ENCODE data around the gene TMED9. TPM values are rescaled to one million over a fixed set of nuclear protein-coding genes. Genes with fewer than 3 reads are reported as not detected.

TMED9 gene
- total RNA-seq, 2 experiments from 2014 or later, result 118 to 120 TPM

GRCh38 chr5:177602458-177602830 lies 10.4 kb downstream of the TMED9 start:
- Mint-ChIP-seq H3K4me1 (ENCODE audit: low read depth) (peaks cover 43% of the 10 kb centered on the region), H3K9me3 (no peaks in the 10 kb centered on the region), H3K27me3 (no peaks in the 10 kb centered on the region), H3K4me3 (no peak overlapping the region), H3K27ac (no peak overlapping the region), H3K36me3 (ENCODE audit: low read depth) (peaks cover 13% of the 10 kb centered on the region)
- no peak for TF ChIP-seq CTCF (IDR thresholded peaks at IDR 0.05)
- DNase-seq (no peak), ATAC-seq (no peak)
- POLR2A ChIA-PET, result interaction anchor here (1.1 to 1.8 kb wide), 2 partner anchors 10 to 11 kb away, joined by 3 to 5 read pairs; partner anchors contain the start of gene TMED9
- intact Hi-C loops (cut with micrococcal nuclease), result no loop called here
- CTCF ChIA-PET, result no interaction called here

GRCh38 chr5:177603631-177604030 lies 11.6 kb downstream of the TMED9 start:
- H3K4me1 Mint-ChIP-seq (ENCODE audit: low read depth), result peaks cover 37% of the 10 kb centered on the region
- H3K4me3 Mint-ChIP-seq, result no peak overlapping the region
- POLR2A ChIA-PET, result interaction anchor here (1.8 kb wide), 1 partner anchor 11 kb away, joined by 5 read pairs; the partner anchor contains the start of gene TMED9
- no peak overlapping the region for H3K27ac Mint-ChIP-seq
- peaks cover 12% of the 10 kb centered on the region for H3K36me3 Mint-ChIP-seq (ENCODE audit: low read depth)
- intact Hi-C loops (cut with micrococcal nuclease), result no loop called here
- ATAC-seq (no peak), DNase-seq (no peak)
- CTCF ChIA-PET, result no interaction called here
- no peak for TF ChIP-seq CTCF (IDR thresholded peaks at IDR 0.05)
- no peaks in the 10 kb centered on the region for H3K9me3 Mint-ChIP-seq
- H3K27me3 Mint-ChIP-seq, result no peaks in the 10 kb centered on the region

- peaks cover 32% of the 10 kb centered on the region for H3K4me1 Mint-ChIP-seq (ENCODE audit: low read depth)
- no peak overlapping the region for H3K4me3 Mint-ChIP-seq
- no peaks in the 10 kb centered on the region for H3K9me3 Mint-ChIP-seq
- ATAC-seq (no peak), DNase-seq (no peak)
- ChIA-PET CTCF (no interaction called here), POLR2A (interaction anchor here (1.8 kb wide), 1 partner anchor 12 kb away, joined by 5 read pairs; the partner anchor contains the start of gene TMED9)
- TF ChIP-seq CTCF (IDR thresholded peaks at IDR 0.05), result no peak
- no peaks in the 10 kb centered on the region for H3K27me3 Mint-ChIP-seq
- intact Hi-C loops (cut with micrococcal nuclease), result no loop called here
- H3K27ac Mint-ChIP-seq, result no peak overlapping the region
- H3K36me3 Mint-ChIP-seq (ENCODE audit: low read depth), result peaks cover 14% of the 10 kb centered on the region
Measured at GRCh38 chr5:177604116-177604521, 12.1 kb downstream of the TMED9 start.

- H3K4me3 Mint-ChIP-seq, result no peak overlapping the region
- no peak overlapping the region for H3K27ac Mint-ChIP-seq
- ChIA-PET CTCF (no interaction called here), POLR2A (no interaction called here)
- H3K4me1 Mint-ChIP-seq (ENCODE audit: low read depth), result peaks cover 30% of the 10 kb centered on the region
- no peak for TF ChIP-seq CTCF (IDR thresholded peaks at IDR 0.05)
- H3K36me3 Mint-ChIP-seq (ENCODE audit: low read depth), result peaks cover 14% of the 10 kb centered on the region
- H3K9me3 Mint-ChIP-seq, result no peaks in the 10 kb centered on the region
- intact Hi-C loops (cut with micrococcal nuclease), result no loop called here
- no peak for DNase-seq
- ATAC-seq, result no peak
- H3K27me3 Mint-ChIP-seq, result no peaks in the 10 kb centered on the region
Measured at GRCh38 chr5:177604656-177605055, 12.7 kb downstream of the TMED9 start.

- no peak overlapping the region for H3K27ac Mint-ChIP-seq
- intact Hi-C loops (cut with micrococcal nuclease), result no loop called here
- TF ChIP-seq CTCF (IDR thresholded peaks at IDR 0.05), result no peak
- H3K9me3 Mint-ChIP-seq, result no peaks in the 10 kb centered on the region
- H3K36me3 Mint-ChIP-seq (ENCODE audit: low read depth), result peaks cover 14% of the 10 kb centered on the region
- ChIA-PET CTCF (no interaction called here), POLR2A (no interaction called here)
- no peaks in the 10 kb centered on the region for H3K27me3 Mint-ChIP-seq
- no peak overlapping the region for H3K4me3 Mint-ChIP-seq
- DNase-seq (no peak), ATAC-seq (no peak)
- H3K4me1 Mint-ChIP-seq (ENCODE audit: low read depth), result peaks cover 30% of the 10 kb centered on the region
Measured at GRCh38 chr5:177605078-177605477, 13.1 kb downstream of the TMED9 start.
